Glutamatergic neuron (in vitro differentiated cells): Measurements from ENCODE around the gene VWA7. TPM values are rescaled to one million over a fixed set of nuclear protein-coding genes. Genes with fewer than 3 reads are reported as not detected.

Source experiments
- DNase-seq: peaks from one replicate; pipeline ENCODE4 v3.0.0; 2022
- H3K27ac Mint-ChIP-seq: one replicate; pipeline ENCODE4 v1.8.0; 2020; ENCODE audit warnings: mild to moderate bottlenecking, mixed read lengths, inconsistent platforms; ENCODE audit not compliant: unreplicated experiment
- H3K27me3 Mint-ChIP-seq: one replicate; pipeline ENCODE4 v1.8.0; 2020; ENCODE audit warnings: mild to moderate bottlenecking, moderate library complexity, mixed read lengths, inconsistent platforms; ENCODE audit not compliant: unreplicated experiment
- H3K36me3 Mint-ChIP-seq: one replicate; pipeline ENCODE4 v1.8.0; 2020; ENCODE audit warnings: mild to moderate bottlenecking, mixed read lengths, inconsistent platforms; ENCODE audit not compliant: unreplicated experiment
- H3K4me1 Mint-ChIP-seq: one replicate; pipeline ENCODE4 v1.8.0; 2020; ENCODE audit warnings: mild to moderate bottlenecking, low read depth, mixed read lengths, inconsistent platforms; ENCODE audit not compliant: unreplicated experiment
- H3K4me3 Mint-ChIP-seq: one replicate; pipeline ENCODE4 v1.8.0; 2020; ENCODE audit warnings: mild to moderate bottlenecking, mixed read lengths, inconsistent platforms; ENCODE audit not compliant: unreplicated experiment
- H3K9me3 Mint-ChIP-seq: one replicate; pipeline ENCODE4 v1.8.0; 2020; ENCODE audit warnings: mild to moderate bottlenecking, moderate library complexity, mixed read lengths, inconsistent platforms; ENCODE audit not compliant: unreplicated experiment
- CTCF ChIP-seq: fragments of 200-600 bp; sonication (generic); IDR thresholded peaks from one replicate; pipeline ENCODE4 v1.5.0; 2021; ENCODE audit not compliant: partially characterized antibody, unreplicated experiment
- total RNA-seq: library from RNA; stranded (reverse); fragmentation: NEBNext Ultra II Directional; extraction: Animal tissue kit (Norgen Biotek cat#: 25700); gene quantifications from one replicate; pipeline ENCODE4 v1.2.1, GENCODE V29; 2021; ENCODE audit not compliant: unreplicated experiment

VWA7 gene
- total RNA-seq, 1 donor from 2014 or later = 3.2 TPM

- DNase-seq = no peak
These were observed 16.3 kb downstream of the VWA7 start for GRCh38 chr6:31760790-31761189.

GRCh38 chr6:31758281-31758680, 18.8 kb downstream of the VWA7 start:
- Mint-ChIP-seq H3K9me3 (no peaks in the 10 kb centered on the region), H3K4me3 (no peak overlapping the region), H3K4me1 (no peaks in the 10 kb centered on the region), H3K27ac (no peak overlapping the region), H3K36me3 (peaks cover 7% of the 10 kb centered on the region), H3K27me3 (peaks cover 4% of the 10 kb centered on the region)
- TF ChIP-seq CTCF = no peak
- DNase-seq = no peak

More at GRCh38 chr6:31760790-31761189, 16.3 kb downstream of the VWA7 start:
- no peak for TF ChIP-seq CTCF
- Mint-ChIP-seq H3K27ac (no peak overlapping the region), H3K4me3 (no peak overlapping the region), H3K36me3 (peaks cover 7% of the 10 kb centered on the region), H3K4me1 (peaks cover 5% of the 10 kb centered on the region), H3K27me3 (peaks cover 4% of the 10 kb centered on the region), H3K9me3 (no peaks in the 10 kb centered on the region)

GRCh38 chr6:31752739-31753319, 24.3 kb downstream of the VWA7 start:
- no peaks in the 10 kb centered on the region for H3K36me3 Mint-ChIP-seq

GRCh38 chr6:31750411-31751022, 26.6 kb downstream of the VWA7 start:
- Mint-ChIP-seq H3K27ac (no peak overlapping the region), H3K9me3 (peaks cover 5% of the 10 kb centered on the region), H3K4me3 (no peak overlapping the region), H3K27me3 (peaks cover 2% of the 10 kb centered on the region), H3K4me1 (no peaks in the 10 kb centered on the region), H3K36me3 (no peaks in the 10 kb centered on the region)
- TF ChIP-seq CTCF = no peak
- no peak for DNase-seq

More at GRCh38 chr6:31752739-31753319, 24.3 kb downstream of the VWA7 start:
- peaks cover 2% of the 10 kb centered on the region for H3K27me3 Mint-ChIP-seq
- DNase-seq = no peak
- no peak overlapping the region for H3K27ac Mint-ChIP-seq
- H3K4me3 Mint-ChIP-seq = no peak overlapping the region
- no peaks in the 10 kb centered on the region for H3K4me1 Mint-ChIP-seq
- no peak for TF ChIP-seq CTCF
- peaks cover 3% of the 10 kb centered on the region for H3K9me3 Mint-ChIP-seq

- no peaks in the 10 kb centered on the region for H3K36me3 Mint-ChIP-seq
- no peak overlapping the region for H3K27ac Mint-ChIP-seq
- no peak for DNase-seq
- no peak overlapping the region for H3K4me3 Mint-ChIP-seq
- H3K27me3 Mint-ChIP-seq = peaks cover 5% of the 10 kb centered on the region
- H3K4me1 Mint-ChIP-seq = no peaks in the 10 kb centered on the region
- no peak for TF ChIP-seq CTCF
- H3K9me3 Mint-ChIP-seq = peaks cover 5% of the 10 kb centered on the region
These were observed 27.7 kb downstream of the VWA7 start for GRCh38 chr6:31749301-31750036.
